ENCODE data around the gene RASD1.

The RASD1 gene

DNA sequence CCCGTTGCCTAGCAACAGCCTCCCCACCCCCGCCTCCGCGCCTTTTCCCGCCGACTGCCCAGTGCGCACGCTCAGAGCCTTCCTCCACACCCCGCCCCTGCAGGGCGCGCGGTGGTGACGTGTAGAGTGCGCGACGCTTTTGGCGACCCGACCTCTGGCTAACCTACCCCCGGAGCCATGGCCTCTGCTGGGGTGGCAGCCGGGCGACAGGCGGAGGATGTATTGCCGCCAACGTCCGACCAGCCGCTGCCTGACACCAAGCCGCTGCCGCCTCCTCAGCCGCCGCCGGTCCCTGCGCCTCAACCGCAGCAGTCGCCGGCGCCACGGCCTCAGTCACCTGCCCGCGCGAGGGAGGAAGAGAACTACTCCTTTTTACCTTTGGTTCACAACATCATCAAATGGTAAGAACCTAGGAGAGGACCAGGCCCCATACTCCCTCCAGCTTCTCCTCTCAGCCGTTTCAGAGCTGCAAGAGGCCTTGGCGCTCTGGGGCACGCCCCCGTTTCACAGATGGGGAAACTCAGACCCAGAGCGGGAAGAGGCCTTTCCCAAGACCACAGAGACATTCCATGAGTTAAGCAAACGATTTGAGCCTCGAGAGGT lies 19.2 kb downstream of the RASD1 start, which contains the start of gene MED9:
MED9 (plus strand) TSS at position 136 of the 603 bp plus-strand sequence; CDS start at position 178, 42 bp downstream.
- TF ChIP-seq, protein P1, sequence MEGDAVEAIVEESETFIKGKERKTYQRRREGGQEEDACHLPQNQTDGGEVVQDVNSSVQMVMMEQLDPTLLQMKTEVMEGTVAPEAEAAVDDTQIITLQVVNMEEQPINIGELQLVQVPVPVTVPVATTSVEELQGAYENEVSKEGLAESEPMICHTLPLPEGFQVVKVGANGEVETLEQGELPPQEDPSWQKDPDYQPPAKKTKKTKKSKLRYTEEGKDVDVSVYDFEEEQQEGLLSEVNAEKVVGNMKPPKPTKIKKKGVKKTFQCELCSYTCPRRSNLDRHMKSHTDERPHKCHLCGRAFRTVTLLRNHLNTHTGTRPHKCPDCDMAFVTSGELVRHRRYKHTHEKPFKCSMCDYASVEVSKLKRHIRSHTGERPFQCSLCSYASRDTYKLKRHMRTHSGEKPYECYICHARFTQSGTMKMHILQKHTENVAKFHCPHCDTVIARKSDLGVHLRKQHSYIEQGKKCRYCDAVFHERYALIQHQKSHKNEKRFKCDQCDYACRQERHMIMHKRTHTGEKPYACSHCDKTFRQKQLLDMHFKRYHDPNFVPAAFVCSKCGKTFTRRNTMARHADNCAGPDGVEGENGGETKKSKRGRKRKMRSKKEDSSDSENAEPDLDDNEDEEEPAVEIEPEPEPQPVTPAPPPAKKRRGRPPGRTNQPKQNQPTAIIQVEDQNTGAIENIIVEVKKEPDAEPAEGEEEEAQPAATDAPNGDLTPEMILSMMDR (IDR thresholded peaks at IDR 0.05; ENCODE audit: low read depth, low read length, missing control alignments): no peak
- peak; percentile 71 for DNase-seq (ENCODE audit: low read depth)
- peak within 1 kb of the TSS; percentile 94 for H3K4me3 ChIP-seq (ENCODE audit: low read depth, low read length)

DNA sequence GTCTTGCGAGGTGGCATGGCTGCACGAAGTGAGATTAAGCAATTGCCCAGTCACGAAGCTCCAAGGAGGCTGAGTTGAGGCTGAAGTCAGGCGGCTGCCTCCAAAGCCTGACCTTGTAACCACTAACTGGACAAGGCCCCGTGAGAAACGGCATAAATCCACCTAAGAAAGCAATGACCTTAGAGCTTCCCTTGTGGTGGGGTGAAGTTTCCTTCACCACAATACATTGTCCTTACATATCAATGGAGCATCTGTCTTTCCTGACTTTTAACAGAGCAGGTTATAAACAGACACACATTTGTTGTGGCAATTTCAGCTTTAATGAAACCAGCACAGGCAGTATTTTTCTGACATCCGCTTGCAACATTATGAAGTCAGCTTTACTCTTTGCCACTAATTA lies 21.9 kb downstream of the RASD1 start:
- TF ChIP-seq, protein P1 (IDR thresholded peaks at IDR 0.05; ENCODE audit: low read depth, low read length, missing control alignments): no peak
- H3K4me3 ChIP-seq (ENCODE audit: low read depth, low read length): no peak overlapping the region
- no peak for DNase-seq (ENCODE audit: low read depth)

DNA sequence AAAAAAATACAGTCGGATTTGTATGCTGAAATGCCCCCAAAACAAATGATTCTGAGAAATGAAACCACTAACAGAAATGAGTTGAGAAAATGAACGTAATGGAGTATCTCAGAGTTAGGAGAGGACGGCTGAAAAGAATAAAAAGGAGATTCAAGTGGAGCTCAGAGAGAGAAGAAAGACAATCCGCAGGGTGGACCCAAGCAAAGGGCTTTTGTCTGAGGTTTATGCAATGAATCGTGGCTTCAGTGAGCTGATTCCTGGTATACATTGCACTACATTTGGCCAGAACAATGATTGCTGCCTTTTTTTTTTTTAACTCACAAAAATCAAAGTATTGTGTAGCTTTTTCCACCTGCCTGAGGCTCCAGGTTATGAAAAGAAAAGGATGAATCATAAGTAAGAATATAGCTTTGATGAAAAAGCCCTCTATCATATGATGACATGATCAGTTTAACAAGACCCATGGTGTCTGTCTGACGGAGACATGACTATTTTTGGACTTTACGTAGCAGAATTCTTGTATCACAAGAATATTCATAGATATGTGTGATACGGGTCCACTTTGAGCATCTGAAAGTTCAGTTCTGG lies 23.8 kb downstream of the RASD1 start:
- DNase-seq (ENCODE audit: low read depth): no peak
- TF ChIP-seq, protein P1 (IDR thresholded peaks at IDR 0.05; ENCODE audit: low read depth, low read length, missing control alignments): no peak
- H3K4me3 ChIP-seq (ENCODE audit: low read depth, low read length): no peak overlapping the region

DNA sequence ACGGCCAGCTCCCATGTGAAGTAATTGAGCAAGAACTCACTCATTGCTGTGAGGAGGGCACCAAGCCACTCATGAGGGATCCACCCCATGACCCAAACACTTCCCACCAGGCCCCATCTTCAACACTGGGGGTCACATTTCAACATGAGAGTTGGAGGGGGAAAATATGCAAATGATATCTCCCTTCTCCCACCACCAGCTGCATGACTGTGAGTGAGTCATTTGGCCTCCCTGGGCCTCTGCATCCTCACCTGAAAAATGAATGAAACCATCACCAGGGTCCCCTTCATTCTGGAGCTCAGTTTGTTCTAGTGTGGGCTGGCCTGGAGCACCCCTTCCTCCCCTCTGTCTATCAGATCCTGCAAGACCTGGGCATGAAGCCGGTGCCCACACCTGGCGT lies 26.2 kb downstream of the RASD1 start:
- TF ChIP-seq, protein P1 (IDR thresholded peaks at IDR 0.05; ENCODE audit: low read depth, low read length, missing control alignments): no peak

DNA sequence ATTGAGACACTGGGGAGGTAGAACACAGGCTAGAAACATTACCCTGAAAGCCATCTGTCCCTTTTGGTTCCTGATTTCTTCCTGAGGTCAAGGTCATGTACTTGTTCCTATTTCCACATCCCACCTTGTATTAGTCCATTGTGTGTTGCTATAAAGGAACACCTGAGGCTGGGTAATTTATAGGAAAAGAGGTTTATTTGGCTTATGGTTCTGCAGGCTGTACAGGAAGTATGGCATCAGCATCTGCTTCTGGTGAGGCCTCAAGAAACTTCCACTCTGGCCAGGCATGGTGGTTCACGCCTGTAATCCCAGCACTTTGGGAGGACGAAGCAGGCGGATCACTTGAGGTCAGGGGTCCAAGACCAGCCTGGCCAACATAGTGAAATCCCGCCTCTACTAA lies 26.8 kb downstream of the RASD1 start:
- no peak overlapping the region for H3K4me3 ChIP-seq (ENCODE audit: low read depth, low read length)
- TF ChIP-seq, protein P1 (IDR thresholded peaks at IDR 0.05; ENCODE audit: low read depth, low read length, missing control alignments): no peak
- no peak for DNase-seq (ENCODE audit: low read depth)

More for the DNA sequence above, 26.2 kb downstream of the RASD1 start:
- H3K4me3 ChIP-seq (ENCODE audit: low read depth, low read length): no peak overlapping the region
- DNase-seq (ENCODE audit: low read depth): no peak

DNA sequence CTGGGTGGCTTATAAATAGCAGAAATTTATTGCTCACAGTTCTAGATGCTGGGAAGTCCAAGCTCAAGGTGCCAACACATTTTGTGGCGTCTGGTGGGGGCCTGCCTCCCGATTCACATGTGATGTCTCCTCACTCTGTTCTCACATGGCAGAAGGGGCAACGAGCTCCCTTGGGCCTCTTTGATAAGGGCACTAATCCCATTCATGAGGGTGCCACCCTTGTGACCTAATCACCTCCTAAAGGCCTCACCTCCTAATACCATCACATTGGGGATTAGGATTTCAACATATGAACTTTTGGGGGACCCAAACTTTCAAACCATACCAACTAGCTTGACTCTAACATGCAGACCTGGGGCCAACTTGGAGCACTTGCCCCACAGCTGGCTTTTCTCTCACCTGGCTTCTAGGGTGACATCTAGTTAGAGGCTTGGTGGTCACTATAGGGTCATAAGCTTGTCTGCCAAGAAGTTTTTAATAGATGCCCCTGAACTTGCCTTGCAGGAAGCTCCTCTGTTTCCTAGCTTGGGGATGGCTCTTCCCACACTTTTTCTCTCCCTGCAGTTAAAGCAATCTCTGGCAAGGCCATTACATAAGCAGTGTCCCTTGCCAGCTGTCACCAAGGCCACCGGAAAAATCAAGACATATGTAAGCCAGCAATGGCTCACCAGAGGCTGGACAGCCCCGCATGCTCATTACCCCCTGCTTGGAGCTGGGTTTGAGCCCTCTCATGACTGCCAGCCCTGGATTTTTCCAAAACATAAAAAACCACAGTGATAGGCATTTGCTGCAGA lies 27.8 kb downstream of the RASD1 start:
- no peak for DNase-seq (ENCODE audit: low read depth)
- TF ChIP-seq, protein P1 (IDR thresholded peaks at IDR 0.05; ENCODE audit: low read depth, low read length, missing control alignments): no peak
- no peak overlapping the region for H3K4me3 ChIP-seq (ENCODE audit: low read depth, low read length)
